ENCODE results near the gene DNAJC12.
"Not testable (repeated sequence)": the region's sequence is repeated elsewhere in the genome, so short reads cannot be mapped to it uniquely, and the experiment has no call there.

DNAJC12 gene

GRCh38 chr10:67837541-67838314, at the start of gene DNAJC12:
TSS of gene DNAJC12 (minus strand) at chr10:67838188. CDS start at chr10:67838011, 177 bp downstream.
- DNase-seq, result no peak

DNA sequence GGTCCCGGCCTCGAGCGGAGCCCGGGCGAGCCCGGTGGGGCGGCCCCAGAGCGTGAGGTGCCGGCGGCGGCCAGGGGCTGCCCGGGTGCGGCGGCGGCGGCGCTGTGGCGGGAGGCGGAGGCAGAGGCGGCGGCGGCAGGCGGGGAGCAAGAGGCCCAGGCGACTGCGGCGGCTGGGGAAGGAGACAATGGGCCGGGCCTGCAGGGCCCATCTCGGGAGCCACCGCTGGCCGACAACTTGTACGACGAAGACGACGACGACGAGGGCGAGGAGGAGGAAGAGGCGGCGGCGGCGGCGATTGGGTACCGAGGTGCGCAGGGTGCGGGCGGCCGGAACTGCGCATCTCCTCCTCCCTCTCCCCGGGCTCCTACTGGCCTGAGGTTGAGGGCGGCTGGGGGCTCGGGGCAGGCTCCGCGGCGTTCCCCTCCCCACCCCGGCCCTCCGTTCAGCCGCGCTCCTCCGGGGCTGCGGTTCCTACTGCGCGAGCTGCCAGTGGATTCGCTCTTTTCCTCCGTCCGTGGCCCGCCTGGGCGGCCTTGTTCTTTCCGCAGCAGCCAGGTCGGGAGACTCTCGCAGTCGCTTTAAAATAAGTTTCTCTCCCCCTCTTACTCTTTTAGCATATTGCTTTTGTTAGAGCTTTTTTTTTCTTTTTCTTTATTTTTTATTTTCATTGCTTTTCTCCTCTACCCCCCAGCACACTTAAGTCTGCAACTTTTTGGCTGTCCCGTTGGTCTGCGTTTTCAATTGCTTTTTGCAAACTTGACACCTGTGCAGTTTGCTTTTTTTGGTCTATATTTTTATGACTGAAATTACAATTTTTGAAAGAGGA, 47.1 kb upstream of the DNAJC12 start:
- DNase-seq, result peak; percentile 76

DNA sequence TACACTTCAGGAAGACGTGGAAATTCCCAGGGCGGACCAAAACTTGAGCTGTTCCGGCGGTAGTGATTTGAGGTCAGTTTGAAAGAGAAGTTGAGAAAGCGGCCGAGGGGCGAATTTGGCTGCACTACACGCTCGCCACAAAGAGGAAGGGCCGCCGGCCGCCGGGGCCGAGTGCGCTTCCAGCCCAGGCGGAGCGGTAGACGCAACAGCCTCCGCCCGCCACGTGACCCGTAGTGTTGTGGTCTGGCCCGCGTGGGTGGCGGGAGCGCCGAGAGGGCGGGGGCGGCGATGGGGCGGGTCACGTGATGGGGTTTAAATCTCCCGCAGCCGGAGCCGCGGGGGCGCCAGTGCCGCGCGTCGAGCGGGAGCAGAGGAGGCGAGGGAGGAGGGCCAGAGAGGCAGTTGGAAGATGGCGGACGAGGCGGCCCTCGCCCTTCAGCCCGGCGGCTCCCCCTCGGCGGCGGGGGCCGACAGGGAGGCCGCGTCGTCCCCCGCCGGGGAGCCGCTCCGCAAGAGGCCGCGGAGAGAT, 46.4 kb upstream of the DNAJC12 start, which contains the start of gene SIRT1:
SIRT1 (plus strand) TSS at position 344 of the 529 bp plus-strand sequence; CDS start at position 410, 66 bp downstream.
- peak; percentile 93 for DNase-seq

DNA sequence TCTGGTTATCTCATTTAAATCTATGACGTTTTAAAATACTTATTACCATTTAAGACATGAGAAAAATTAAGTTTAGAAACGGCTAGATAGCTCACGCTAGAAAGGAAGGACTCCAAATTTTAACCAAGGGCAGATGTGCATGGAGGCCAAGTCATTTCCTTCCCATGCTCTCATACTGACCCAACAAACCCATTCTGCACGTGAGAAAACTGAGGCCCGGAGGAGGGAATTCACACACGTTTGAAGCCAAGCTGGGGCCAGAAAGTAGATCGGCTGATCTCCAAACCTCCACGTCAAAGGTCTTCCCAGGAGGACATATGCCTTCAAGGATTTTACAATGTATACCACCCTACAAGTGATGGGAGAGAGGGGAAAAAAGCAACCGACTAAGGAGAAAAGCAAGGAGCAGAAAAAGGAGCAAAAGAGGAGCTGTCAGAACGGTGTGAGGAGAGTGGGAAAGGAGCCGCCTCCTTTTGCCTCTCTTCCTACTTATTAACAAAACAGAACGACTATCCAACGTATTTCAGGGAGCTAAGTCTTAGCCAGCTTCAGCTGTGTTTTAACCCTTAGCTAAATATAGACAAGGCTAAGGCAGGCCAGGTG, 45.8 kb upstream of the DNAJC12 start:
- DNase-seq, result no peak

GRCh38 chr10:67878133-67878532, 40.1 kb upstream of the DNAJC12 start:
- no peak for DNase-seq

GRCh38 chr10:67877421-67877820, 39.4 kb upstream of the DNAJC12 start:
- DNase-seq, result not testable (repeated sequence)

DNA sequence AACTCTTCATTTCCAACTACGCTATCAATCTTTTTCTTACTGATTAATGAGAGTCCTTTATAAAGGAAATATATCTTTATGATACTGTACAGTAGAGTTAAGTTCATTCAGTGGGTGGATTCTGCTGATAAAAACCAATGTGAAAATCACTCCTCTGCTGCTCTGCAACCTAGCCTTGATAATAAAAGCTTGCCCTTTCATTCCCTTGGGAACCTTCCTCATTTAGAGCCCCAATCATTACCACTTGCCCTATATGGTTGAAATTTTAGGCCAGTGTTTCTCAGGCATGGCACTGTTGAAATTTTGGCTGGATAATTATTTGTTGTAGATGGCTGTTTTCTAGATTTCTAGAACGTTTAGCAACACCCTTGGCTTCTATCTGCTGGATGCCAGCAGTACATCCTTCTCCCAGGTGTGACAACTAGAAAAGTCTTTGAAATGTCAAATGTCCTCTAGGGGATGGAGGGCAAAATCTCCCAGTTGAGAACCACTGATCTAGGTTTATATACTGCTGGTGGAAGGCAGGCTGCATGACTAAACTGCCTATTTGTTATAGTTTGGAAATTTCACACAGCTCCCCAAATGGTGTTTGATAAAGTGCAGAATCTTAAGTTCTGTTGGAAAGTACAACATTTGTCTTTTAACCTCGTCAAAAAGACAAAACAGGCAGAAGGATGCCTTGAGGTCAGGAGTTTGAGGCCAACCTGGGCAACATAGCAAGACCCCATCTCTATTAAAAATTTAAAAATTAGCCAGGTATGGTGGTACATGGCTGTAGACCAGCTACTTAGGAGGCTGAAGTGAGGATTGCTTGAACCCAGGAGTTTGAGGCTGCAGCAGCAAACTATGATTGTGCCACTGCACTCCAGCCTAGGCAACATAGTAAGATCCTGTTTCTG, 37.6 kb upstream of the DNAJC12 start:
- no peak for DNase-seq

GRCh38 chr10:67869996-67870395, 32.0 kb upstream of the DNAJC12 start:
- no peak for DNase-seq

- no peak for DNase-seq
These were observed 30.1 kb upstream of the DNAJC12 start for GRCh38 chr10:67868132-67868531.

DNA sequence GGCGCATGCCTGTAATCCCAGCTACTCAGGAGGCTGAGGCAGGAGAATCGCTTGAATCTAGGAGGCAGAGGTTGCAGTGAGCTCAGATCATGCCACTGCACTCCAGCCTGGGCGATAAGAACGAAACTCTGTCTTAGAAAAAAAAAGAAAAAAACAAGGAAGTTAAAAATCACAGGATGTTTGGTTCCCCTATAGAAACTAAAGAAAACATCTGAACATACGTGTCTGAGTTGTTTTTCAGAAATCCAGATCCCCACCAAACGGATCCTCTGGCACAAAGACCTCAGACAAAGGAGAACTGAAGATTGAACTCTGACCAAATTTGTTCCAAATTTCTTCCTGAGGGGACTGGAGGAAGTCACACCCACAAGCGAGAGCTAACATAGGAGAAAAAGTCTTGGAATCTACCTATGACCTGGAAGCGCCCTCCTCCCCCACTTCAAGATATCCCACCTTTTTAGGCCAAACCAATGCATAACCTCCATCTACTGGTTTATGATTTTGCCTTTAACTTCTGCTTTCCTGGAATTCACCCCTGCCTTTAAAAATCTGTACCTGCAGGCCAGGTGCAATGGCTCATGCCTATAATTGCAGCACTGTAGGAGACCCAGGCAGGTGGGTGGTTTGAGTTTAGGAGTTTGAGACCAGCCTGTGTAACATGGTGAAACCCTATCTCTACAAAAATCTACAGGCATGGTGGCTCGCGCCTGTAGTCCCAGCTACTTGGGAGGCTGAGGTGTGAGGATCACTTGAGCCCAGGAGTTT, 26.8 kb upstream of the DNAJC12 start:
- no peak for DNase-seq

DNA sequence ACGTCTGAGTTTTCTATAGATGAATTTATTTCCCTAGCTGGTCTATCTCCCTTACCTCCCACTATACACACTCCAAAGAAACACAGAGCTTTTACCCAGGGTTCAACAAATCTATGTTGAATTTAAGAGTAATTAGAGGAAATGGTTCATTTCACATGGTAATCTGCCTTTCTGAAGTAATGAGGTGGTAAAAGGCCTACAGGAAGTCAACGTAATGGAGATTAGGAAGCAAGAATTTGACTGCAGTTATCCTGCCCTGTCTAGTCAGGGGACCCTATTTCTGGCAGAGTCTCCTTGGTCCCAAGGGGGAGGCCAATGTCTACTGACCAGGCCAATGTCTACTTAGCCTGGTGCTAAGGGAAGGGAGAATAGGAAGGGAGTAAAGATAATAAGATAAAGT, 25.1 kb upstream of the DNAJC12 start:
- no peak for DNase-seq

- DNase-seq, result no peak
These were observed 23.9 kb upstream of the DNAJC12 start for GRCh38 chr10:67861750-67862432.

DNA sequence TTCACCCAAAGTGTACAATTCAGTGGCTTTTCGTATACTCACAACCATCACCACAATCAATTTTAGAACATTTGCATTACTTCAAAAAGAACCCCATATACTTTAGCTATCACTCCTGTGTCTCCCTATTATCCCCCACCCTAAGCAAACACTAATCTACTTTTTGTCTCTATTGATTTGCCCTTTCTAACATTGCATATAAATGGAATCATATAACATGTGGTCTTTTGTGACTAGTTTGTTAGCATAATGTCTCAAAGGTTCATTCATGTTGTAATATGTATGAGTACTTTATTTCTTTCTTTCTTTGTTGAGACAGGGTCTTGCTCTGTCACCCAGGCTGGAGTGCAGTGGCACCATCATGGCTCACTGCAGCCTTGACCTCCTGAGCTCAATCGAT, 21.0 kb upstream of the DNAJC12 start:
- no peak for DNase-seq

DNA sequence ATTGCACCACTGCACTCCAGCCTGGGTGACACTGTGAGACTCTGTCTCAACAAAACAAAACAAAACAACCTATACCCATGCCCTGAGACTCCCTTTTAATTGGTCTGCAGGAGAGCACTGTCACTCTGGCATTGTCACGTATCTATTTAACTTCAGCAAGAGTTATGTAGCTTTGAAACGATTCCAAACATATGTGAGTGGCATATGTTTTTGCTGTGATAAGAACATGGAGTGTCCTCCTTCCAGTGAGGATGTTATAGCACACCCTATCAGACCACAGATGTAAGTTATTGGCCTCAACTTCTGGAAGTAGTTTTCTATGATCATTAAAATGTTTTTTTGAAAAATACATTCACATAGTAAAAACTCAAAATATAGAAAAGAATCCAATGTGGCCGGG, 15.5 kb upstream of the DNAJC12 start:
- no peak for DNase-seq

GRCh38 chr10:67852761-67853160, 14.8 kb upstream of the DNAJC12 start:
- no peak for DNase-seq

DNA sequence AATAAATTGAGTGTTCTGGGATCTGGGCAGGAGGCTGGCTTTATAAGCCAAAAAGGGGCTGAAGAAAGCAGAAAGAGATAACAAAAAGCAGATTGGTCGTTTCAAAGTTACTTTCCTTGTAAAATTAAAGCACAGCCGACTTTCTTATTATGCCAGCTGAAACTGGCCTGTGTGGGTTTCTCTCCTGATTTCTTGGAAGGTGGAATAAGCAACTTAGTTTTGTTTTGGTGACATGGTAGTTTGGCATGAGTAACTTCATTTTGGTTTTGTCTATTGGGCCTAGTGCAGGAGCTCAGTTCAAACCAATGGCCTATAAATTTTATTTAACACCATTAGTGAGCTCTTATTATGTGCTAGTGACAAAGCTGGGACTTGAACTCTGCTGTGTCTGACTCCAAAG, 13.2 kb upstream of the DNAJC12 start:
- no peak for DNase-seq

DNA sequence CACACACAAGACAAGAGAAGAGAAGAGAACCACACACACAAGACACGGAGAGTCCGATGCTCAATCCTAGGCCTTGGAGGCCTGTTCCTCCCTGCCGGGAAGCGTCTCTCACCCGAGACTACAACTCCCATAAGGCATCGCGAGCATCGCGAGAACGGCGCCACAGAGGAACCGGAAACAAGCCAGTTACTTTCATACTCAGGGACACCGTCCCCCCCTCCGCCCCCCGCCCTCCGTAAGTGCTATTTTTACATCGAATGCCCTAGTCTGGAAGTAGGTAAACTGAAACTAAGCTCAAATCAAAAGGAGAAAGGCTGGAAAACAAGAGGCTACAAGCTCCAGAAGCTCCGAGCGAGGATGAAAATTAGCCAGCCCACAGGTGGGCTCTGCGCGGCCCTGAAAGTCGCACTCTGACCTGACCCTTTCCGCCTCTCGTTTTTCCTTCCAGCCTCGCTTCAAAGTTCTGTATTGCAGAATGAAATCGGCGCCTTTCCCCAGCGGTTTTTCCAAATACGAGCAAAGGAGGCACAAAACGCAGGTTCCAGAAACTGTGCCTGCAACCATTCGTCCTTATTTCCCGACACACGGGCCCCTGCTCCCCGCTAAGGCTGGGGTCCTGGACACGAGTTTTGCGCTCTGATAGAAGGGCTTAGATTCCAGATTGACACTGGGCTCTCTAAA, 11.5 kb upstream of the DNAJC12 start:
- DNase-seq, result peak; percentile 94

DNA sequence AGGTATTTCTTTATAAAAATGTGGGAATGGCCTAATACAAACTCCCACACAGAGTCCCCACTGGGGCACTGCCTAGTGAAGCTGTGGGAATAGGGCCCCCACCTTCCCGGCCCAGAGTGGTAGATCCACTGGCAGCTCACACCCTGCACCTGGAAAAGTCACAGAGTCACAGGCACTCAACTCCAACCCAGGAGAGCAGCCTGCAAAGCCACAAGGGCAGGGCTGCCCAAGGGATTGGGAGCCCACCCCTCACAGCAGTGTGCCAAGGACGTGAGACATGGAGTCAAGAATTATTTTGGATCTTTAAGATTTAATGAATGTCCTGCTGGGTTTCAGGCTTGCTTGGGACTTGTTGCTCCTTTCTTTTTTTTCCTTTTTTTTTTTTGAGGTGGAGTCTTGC, 5.3 kb upstream of the DNAJC12 start:
- no peak for DNase-seq

DNA sequence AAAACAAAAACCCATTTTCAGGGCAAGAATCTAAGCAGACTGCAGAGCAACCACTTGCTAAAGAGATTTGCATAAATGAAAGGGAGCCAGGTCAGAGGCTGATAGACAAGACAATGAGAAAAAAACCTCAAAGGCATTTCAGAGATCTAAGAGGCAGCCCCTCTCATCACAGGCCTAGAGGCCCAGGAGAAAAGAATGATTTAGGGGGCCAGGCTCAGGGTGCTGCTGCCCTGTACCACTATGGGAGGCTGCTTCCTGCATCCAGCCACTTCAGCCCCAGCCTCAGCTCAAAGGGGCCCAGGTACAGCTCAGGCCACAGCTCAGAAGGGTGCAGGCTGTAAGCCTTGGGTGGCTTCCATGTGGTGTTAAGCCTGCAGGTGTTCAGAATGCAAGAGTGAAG, 3.7 kb upstream of the DNAJC12 start:
- DNase-seq, result no peak

DNA sequence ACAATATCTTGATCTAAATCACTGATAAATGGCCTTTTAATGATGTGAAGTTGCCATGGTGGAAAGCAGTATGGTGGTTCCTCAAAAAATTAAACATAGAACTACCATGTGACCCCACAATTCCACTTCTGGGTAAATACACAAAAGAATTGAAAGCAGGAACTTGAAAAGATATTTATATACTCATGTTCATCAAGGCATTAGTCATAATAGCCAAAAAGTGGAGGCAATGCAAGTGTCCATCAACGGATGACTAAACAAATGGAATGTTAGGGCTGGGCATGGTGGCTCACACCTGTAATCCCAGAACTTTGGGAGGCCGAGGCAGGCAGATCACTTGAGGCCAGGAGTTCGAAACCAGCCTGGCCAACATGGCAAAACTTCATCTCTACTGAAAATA, 2.0 kb upstream of the DNAJC12 start:
- DNase-seq, result no peak
